ENCODE measurements around the gene NFIB. TPM values are rescaled to one million over a fixed set of nuclear protein-coding genes. Genes with fewer than 3 reads are reported as not detected.

NFIB gene
- total and polyA plus RNA-seq, 2 experiments from 2014 or later, result 5.7 to 13.9 TPM

- no peak for DNase-seq (ENCODE audit: low read depth in 1 of 2, low spot score in 1 of 2)
- H3K4me3 ChIP-seq, result no peak overlapping the region
- H3K36me3 ChIP-seq, result peaks cover 5% of the 10 kb centered on the region
- TF ChIP-seq, protein P1, sequence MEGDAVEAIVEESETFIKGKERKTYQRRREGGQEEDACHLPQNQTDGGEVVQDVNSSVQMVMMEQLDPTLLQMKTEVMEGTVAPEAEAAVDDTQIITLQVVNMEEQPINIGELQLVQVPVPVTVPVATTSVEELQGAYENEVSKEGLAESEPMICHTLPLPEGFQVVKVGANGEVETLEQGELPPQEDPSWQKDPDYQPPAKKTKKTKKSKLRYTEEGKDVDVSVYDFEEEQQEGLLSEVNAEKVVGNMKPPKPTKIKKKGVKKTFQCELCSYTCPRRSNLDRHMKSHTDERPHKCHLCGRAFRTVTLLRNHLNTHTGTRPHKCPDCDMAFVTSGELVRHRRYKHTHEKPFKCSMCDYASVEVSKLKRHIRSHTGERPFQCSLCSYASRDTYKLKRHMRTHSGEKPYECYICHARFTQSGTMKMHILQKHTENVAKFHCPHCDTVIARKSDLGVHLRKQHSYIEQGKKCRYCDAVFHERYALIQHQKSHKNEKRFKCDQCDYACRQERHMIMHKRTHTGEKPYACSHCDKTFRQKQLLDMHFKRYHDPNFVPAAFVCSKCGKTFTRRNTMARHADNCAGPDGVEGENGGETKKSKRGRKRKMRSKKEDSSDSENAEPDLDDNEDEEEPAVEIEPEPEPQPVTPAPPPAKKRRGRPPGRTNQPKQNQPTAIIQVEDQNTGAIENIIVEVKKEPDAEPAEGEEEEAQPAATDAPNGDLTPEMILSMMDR (IDR thresholded peaks at IDR 0.05; ENCODE audit: low read depth, low read length), result no peak
- H3K4me1 ChIP-seq (ENCODE audit: low read depth), result peaks cover 19% of the 10 kb centered on the region
- no peaks in the 10 kb centered on the region for H3K9me3 ChIP-seq (ENCODE audit: low read depth)
- H3K27ac ChIP-seq, result no peak overlapping the region
- H3K27me3 ChIP-seq, result no peaks in the 10 kb centered on the region
These were observed 9.7 kb downstream of the NFIB start for GRCh38 chr9:14304259-14304658.

- Histone ChIP-seq H3K36me3 (peaks cover 5% of the 10 kb centered on the region), H3K4me1 (ENCODE audit: low read depth) (peaks cover 17% of the 10 kb centered on the region), H3K9me3 (ENCODE audit: low read depth) (no peaks in the 10 kb centered on the region), H3K27ac (no peak overlapping the region), H3K4me3 (no peak overlapping the region), H3K27me3 (no peaks in the 10 kb centered on the region)
- DNase-seq (ENCODE audit: low read depth in 1 of 2, low spot score in 1 of 2), result no peak
- TF ChIP-seq, protein P1 (IDR thresholded peaks at IDR 0.05; ENCODE audit: low read depth, low read length), result no peak
These were observed 10.4 kb downstream of the NFIB start for GRCh38 chr9:14303521-14303920.

- H3K27ac ChIP-seq, result no peak overlapping the region
- TF ChIP-seq, protein P1 (IDR thresholded peaks at IDR 0.05; ENCODE audit: low read depth, low read length), result no peak
These were observed 10.8 kb downstream of the NFIB start for GRCh38 chr9:14303100-14303499.

GRCh38 chr9:14302405-14302804, 11.5 kb downstream of the NFIB start:
- Histone ChIP-seq H3K27me3 (no peaks in the 10 kb centered on the region), H3K9me3 (ENCODE audit: low read depth) (no peaks in the 10 kb centered on the region), H3K27ac (no peak overlapping the region), H3K36me3 (peaks cover 5% of the 10 kb centered on the region), H3K4me3 (no peak overlapping the region), H3K4me1 (ENCODE audit: low read depth) (peaks cover 17% of the 10 kb centered on the region)
- no peak for DNase-seq (ENCODE audit: low read depth in 1 of 2, low spot score in 1 of 2)
- TF ChIP-seq, protein P1 (IDR thresholded peaks at IDR 0.05; ENCODE audit: low read depth, low read length), result no peak

More at GRCh38 chr9:14303100-14303499, 10.8 kb downstream of the NFIB start:
- DNase-seq (ENCODE audit: low read depth in 1 of 2, low spot score in 1 of 2), result no peak
- Histone ChIP-seq H3K4me1 (ENCODE audit: low read depth) (peaks cover 17% of the 10 kb centered on the region), H3K4me3 (no peak overlapping the region), H3K36me3 (peaks cover 5% of the 10 kb centered on the region), H3K9me3 (ENCODE audit: low read depth) (no peaks in the 10 kb centered on the region), H3K27me3 (no peaks in the 10 kb centered on the region)

- DNase-seq (ENCODE audit: low read depth in 1 of 2, low spot score in 1 of 2), result no peak
- Histone ChIP-seq H3K27me3 (no peaks in the 10 kb centered on the region), H3K36me3 (peaks cover 4% of the 10 kb centered on the region), H3K9me3 (ENCODE audit: low read depth) (no peaks in the 10 kb centered on the region), H3K4me3 (no peak overlapping the region), H3K27ac (no peak overlapping the region), H3K4me1 (ENCODE audit: low read depth) (peaks cover 17% of the 10 kb centered on the region)
- TF ChIP-seq, protein P1 (IDR thresholded peaks at IDR 0.05; ENCODE audit: low read depth, low read length), result no peak
These were observed 12.3 kb downstream of the NFIB start for GRCh38 chr9:14301583-14302021.

DNA sequence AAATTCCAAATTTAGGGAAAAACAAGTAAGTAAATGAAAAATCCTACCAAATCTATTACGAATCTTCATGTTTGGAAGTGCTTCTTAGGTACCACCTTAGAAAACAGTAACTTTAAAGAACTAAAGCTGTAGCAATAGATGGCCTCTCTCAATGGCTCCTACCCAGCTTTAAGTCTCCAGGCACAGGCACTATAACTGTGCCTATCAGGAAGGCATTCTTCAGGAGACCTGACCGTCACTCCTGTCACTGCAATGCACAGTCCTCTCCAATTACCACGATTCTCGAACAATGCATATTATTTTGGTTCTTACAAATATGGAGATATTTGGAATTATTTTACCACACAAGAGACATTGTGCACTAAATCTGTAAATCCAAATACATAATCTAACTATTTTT, 12.9 kb downstream of the NFIB start:
- Histone ChIP-seq H3K9me3 (ENCODE audit: low read depth) (no peaks in the 10 kb centered on the region), H3K4me1 (ENCODE audit: low read depth) (peaks cover 17% of the 10 kb centered on the region), H3K4me3 (no peak overlapping the region), H3K27ac (no peak overlapping the region), H3K27me3 (no peaks in the 10 kb centered on the region), H3K36me3 (no peaks in the 10 kb centered on the region)
- no peak for DNase-seq (ENCODE audit: low read depth in 1 of 2, low spot score in 1 of 2)
- TF ChIP-seq, protein P1 (IDR thresholded peaks at IDR 0.05; ENCODE audit: low read depth, low read length), result no peak

Measured in cardiac muscle cell (in vitro differentiated cells and primary cell).